HepG2 (cell line): Measurements from ENCODE around the gene CNNM4. TPM values are rescaled to one million over a fixed set of nuclear protein-coding genes. Genes with fewer than 3 reads are reported as not detected.

ENCODE experiments used
- ATAC-seq: fragments of 200-7000 bp; cut with Tn5 transposase; 3 replicates; pipeline ENCODE4 v1.9.1; 2020; ENCODE audit warnings: mild to moderate bottlenecking, moderate library complexity
- BruUV-seq: library from RNA; stranded (reverse); fragments of 400-500 nt; replicated peaks from 2 replicates; lab custom pipeline; 2021; lab: Mats Ljungman, UMichigan
- CTCF ChIA-PET: fragments of 300-600 bp; formaldehyde crosslinking; extraction: SDS; loops from one replicate; lab custom pipeline; 2021; ENCODE audit warnings: low total read pairs, inconsistent platforms, low intra/inter-chr PET ratio; lab: Yijun Ruan, JAX
- POLR2A ChIA-PET: fragments of 350-600 bp; sonication (Branson Sonifier 250); formaldehyde crosslinking; loops from one replicate; lab custom pipeline; 2020; ENCODE audit warnings: antibody characterized with exemption, inconsistent platforms; lab: Yijun Ruan, JAX
- DNase-seq: peaks from one replicate; pipeline ENCODE4 v3.0.0-alpha.2; 2015; ENCODE audit warnings: low spot score
- FAIRE-seq: peaks from 3 replicates; lab custom pipeline; 2011; peaks lifted over from hg19 to GRCh38; lab: Jason Lieb, UNC
- H2AFZ ChIP-seq: one replicate; pipeline ENCODE4 v1.6.1; 2011; ENCODE audit warnings: low read length, inconsistent platforms
- H3K27ac ChIP-seq: fragments of 300-600 bp; 3 replicates; pipeline ENCODE4 v1.8.0; 2011; ENCODE audit warnings: mixed run types, mild to moderate bottlenecking, mixed read lengths, low read length, inconsistent platforms; ENCODE audit not compliant: insufficient read depth; ENCODE audit errors: extremely low read length
- H3K27me3 ChIP-seq, 2 experiments: fragments of 200-600 bp in 1 of 2; 2 replicates in 1 of 2; 3 replicates in 1 of 2; pipeline versions ENCODE4 v1.6.0 to v1.8.0; 2011; ENCODE audit warnings: low read length in 2 of 2, mild to moderate bottlenecking in 2 of 2, moderate library complexity in 2 of 2, inconsistent platforms in 1 of 2; ENCODE audit not compliant: insufficient read depth in 2 of 2, control insufficient read depth in 1 of 2
- H3K36me3 ChIP-seq, 2 experiments: fragments of 200-600 bp in 1 of 2; replicated peaks in 1 of 2; 2 replicates in 1 of 2; 3 replicates in 1 of 2; pipeline versions ENCODE4 v1.5.1 to v1.8.0; 2011; ENCODE audit warnings: low read length in 2 of 2, inconsistent platforms in 1 of 2; ENCODE audit not compliant: insufficient read depth in 2 of 2, control insufficient read depth in 1 of 2
- H3K4me1 ChIP-seq: 2 replicates; pipeline ENCODE4 v1.5.1; 2012; ENCODE audit warnings: low read length, inconsistent platforms; ENCODE audit not compliant: insufficient read depth
- H3K4me2 ChIP-seq: 2 replicates; pipeline ENCODE4 v1.6.0; 2011; ENCODE audit warnings: low read depth, low read length, inconsistent platforms
- H3K4me3 ChIP-seq, 3 experiments: fragments of 200-600 bp in 1 of 3; sonication (generic), shearing (Covaris generic) in 1 of 3; replicated peaks in 1 of 3; 2 replicates each; pipeline ENCODE4 v1.5.1; 2011 to 2016; ENCODE audit warnings: low read length in 3 of 3, inconsistent platforms in 2 of 3, low read depth in 2 of 3, mild to moderate bottlenecking in 2 of 3, control low read depth in 1 of 3, mixed read lengths in 1 of 3; ENCODE audit not compliant: insufficient read depth in 1 of 3
- H3K79me2 ChIP-seq: one replicate; pipeline ENCODE4 v1.6.1; 2011; ENCODE audit warnings: low read length, inconsistent platforms; ENCODE audit not compliant: insufficient read depth
- H3K9ac ChIP-seq: 2 replicates; pipeline ENCODE4 v1.6.0; 2011; ENCODE audit warnings: mild to moderate bottlenecking, low read depth, low read length, inconsistent platforms; ENCODE audit not compliant: insufficient read depth
- H3K9me3 ChIP-seq: 2 replicates; pipeline ENCODE4 v1.5.1; 2012; ENCODE audit warnings: mild to moderate bottlenecking, low read length
- H4K20me1 ChIP-seq: 2 replicates; pipeline ENCODE4 v1.6.0; 2011; ENCODE audit warnings: inconsistent platforms, mild to moderate bottlenecking, low read length, moderate library complexity; ENCODE audit not compliant: insufficient read depth
- AGO2 ChIP-seq: fragments of 200-400 bp; formaldehyde crosslinking; optimal IDR thresholded peaks from 2 replicates; pipeline ENCODE3; 2017; ENCODE audit warnings: mild to moderate bottlenecking, low read depth, low read length, moderate library complexity
- HNRNPUL1 ChIP-seq: fragments of 200-400 bp; formaldehyde crosslinking; IDR thresholded peaks from 2 replicates; pipeline ENCODE4 v1.6.1; 2017; ENCODE audit warnings: low read depth, mild to moderate bottlenecking, low read length, moderate library complexity
- ZNF124 ChIP-seq: sonication (generic); formaldehyde crosslinking; IDR thresholded peaks from 2 replicates; pipeline ENCODE4 v1.4.0; 2020; ENCODE audit warnings: missing genetic modification reagents
- WGBS: methylation state at CpG from one replicate; pipeline ENCODE4 v1.1.6; 2017; ENCODE audit warnings: low lambda C conversion rate; 5-methylcytosine and 5-hydroxymethylcytosine counted together
- in situ Hi-C: cut with HindIII; loops from 2 replicates; pipeline ENCODE4 v1.10.0; 2017; ENCODE audit warnings: low pct_unique_long_range_greater_than_20kb; ENCODE audit not compliant: extremely low pct_ligation_motif_present
- intact Hi-C: fragments of 100-400 bp; cut with micrococcal nuclease; formaldehyde crosslinking; loops from one replicate; pipeline ENCODE4 v1.10.0; 2022; ENCODE audit not compliant: unreplicated experiment
- polyA plus RNA-seq, 8 experiments: library from polyadenylated mRNA; depleted of rRNA in 3 of 8; stranded (reverse) in 7 of 8; unstranded in 1 of 8; fragments of >200 nt; fragmentation: Illumina TruSeq in 4 of 8; extraction: Trizol in 4 of 8; gene quantifications; 2 replicates each; pipeline versions ENCODE4 v1.2.1 to v1.2.3, GENCODE V29; 2011 to 2016; ENCODE audit warnings: low read depth in 4 of 8, missing spikeins in 1 of 8, mixed read lengths in 1 of 8; ENCODE audit not compliant: insufficient read depth in 1 of 8
- total RNA-seq, 5 experiments: library from RNA; depleted of rRNA; stranded (reverse); fragments of >200 nt; fragmentation: Illumina TruSeq; extraction: Trizol; gene quantifications; 2 replicates each; pipeline ENCODE4 v1.2.3, GENCODE V29; 2016; ENCODE audit warnings: low read depth in 1 of 5
- TF ChIP-seq, protein P1 (sequence below): sonication (generic); formaldehyde crosslinking; IDR thresholded peaks from 2 replicates; pipeline ENCODE4 v1.4.0; 2020; ENCODE audit warnings: missing genetic modification reagents
- TF ChIP-seq, protein P2 (sequence below): sonication (generic); formaldehyde crosslinking; IDR thresholded peaks from 2 replicates; pipeline ENCODE4 v1.4.0; 2020; ENCODE audit warnings: mild to moderate bottlenecking, low read depth, missing genetic modification reagents
- TF ChIP-seq, protein P3 (sequence below): sonication (generic); formaldehyde crosslinking; IDR thresholded peaks from 2 replicates; pipeline ENCODE4 v1.4.0; 2020; ENCODE audit warnings: mild to moderate bottlenecking, missing genetic modification reagents
- TF ChIP-seq, protein P4 (sequence below): sonication (generic); formaldehyde crosslinking; IDR thresholded peaks from 2 replicates; pipeline ENCODE4 v1.4.0; 2020; ENCODE audit warnings: low read depth, mild to moderate bottlenecking, missing genetic modification reagents

Gene CNNM4
- total and polyA plus RNA-seq, 2 of the 13 experiments (the other 11 are each of a cell fraction or from before 2014, with no cell fraction given), result 5.9 to 8.4 TPM

DNA sequence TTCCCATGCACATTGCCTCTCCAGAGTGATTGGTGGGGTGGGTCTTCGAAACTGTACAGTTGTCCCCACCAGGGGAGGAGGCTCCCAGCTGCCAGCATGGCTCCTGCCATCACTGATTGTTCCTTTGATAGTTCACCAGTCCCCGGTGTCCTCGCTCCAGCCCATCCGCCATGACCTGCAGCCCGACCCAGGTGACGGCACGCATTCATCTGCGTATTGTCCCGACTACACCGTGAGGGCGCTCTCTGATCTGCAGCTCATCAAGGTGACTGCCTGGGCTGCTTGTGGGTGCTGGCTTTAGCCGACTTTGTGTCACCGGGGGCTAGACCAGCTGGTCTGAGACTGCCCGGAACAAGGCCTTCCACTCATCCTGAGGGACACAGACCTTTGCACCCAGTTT is 67.7 kb downstream of the CNNM4 start:
- 96% methylated on average over 14 of the region's 14 CpGs for WGBS
- Histone ChIP-seq H3K36me3 (peaks cover 64 to 92% of the 10 kb centered on the region in 2 experiments), H3K9me3 (no peaks in the 10 kb centered on the region), H4K20me1 (peaks cover 32% of the 10 kb centered on the region), H3K9ac (no peak overlapping the region), H3K27ac (no peak overlapping the region), H3K27me3 (no peaks in the 10 kb centered on the region), H3K79me2 (peaks cover 23% of the 10 kb centered on the region), H3K4me2 (no peak overlapping the region), H3K4me1 (peaks cover 13% of the 10 kb centered on the region), H3K4me3 (no peak overlapping the region), H2AFZ (no peak overlapping the region)
- FAIRE-seq (no peak), ATAC-seq (no peak), DNase-seq (no peak)
- ChIA-PET POLR2A (interaction anchor here (2.0 kb wide), 1 partner anchor 9 kb away, joined by 5 read pairs; no protein-coding TSS in a partner anchor), CTCF (no interaction called here)
- in situ Hi-C loops, result no loop called here
- BruUV-seq, result no TSS peak
- TF ChIP-seq AGO2 (peak; percentile 85), HNRNPUL1 (no peak), ZNF124 (no peak)
- TF ChIP-seq, protein P1, sequence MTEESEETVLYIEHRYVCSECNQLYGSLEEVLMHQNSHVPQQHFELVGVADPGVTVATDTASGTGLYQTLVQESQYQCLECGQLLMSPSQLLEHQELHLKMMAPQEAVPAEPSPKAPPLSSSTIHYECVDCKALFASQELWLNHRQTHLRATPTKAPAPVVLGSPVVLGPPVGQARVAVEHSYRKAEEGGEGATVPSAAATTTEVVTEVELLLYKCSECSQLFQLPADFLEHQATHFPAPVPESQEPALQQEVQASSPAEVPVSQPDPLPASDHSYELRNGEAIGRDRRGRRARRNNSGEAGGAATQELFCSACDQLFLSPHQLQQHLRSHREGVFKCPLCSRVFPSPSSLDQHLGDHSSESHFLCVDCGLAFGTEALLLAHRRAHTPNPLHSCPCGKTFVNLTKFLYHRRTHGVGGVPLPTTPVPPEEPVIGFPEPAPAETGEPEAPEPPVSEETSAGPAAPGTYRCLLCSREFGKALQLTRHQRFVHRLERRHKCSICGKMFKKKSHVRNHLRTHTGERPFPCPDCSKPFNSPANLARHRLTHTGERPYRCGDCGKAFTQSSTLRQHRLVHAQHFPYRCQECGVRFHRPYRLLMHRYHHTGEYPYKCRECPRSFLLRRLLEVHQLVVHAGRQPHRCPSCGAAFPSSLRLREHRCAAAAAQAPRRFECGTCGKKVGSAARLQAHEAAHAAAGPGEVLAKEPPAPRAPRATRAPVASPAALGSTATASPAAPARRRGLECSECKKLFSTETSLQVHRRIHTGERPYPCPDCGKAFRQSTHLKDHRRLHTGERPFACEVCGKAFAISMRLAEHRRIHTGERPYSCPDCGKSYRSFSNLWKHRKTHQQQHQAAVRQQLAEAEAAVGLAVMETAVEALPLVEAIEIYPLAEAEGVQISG (CRISPR knock-in tag), result 0 out of 2 replicates have a peak, but pooled peaks have one; percentile 5
- TF ChIP-seq, protein P2, sequence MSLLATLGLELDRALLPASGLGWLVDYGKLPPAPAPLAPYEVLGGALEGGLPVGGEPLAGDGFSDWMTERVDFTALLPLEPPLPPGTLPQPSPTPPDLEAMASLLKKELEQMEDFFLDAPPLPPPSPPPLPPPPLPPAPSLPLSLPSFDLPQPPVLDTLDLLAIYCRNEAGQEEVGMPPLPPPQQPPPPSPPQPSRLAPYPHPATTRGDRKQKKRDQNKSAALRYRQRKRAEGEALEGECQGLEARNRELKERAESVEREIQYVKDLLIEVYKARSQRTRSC (CRISPR knock-in tag), result no peak
- TF ChIP-seq, protein P3, sequence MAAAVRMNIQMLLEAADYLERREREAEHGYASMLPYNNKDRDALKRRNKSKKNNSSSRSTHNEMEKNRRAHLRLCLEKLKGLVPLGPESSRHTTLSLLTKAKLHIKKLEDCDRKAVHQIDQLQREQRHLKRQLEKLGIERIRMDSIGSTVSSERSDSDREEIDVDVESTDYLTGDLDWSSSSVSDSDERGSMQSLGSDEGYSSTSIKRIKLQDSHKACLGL, result 0 out of 2 replicates have a peak, but pooled peaks have one; percentile 28
- TF ChIP-seq, protein P4, sequence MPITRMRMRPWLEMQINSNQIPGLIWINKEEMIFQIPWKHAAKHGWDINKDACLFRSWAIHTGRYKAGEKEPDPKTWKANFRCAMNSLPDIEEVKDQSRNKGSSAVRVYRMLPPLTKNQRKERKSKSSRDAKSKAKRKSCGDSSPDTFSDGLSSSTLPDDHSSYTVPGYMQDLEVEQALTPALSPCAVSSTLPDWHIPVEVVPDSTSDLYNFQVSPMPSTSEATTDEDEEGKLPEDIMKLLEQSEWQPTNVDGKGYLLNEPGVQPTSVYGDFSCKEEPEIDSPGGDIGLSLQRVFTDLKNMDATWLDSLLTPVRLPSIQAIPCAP (CRISPR knock-in tag), result no peak
- intact Hi-C loops, result no loop called here
